GM04503 (cell line): ENCODE measurements around the gene ATP5MC3.

ENCODE experiments used
- DNase-seq: peaks from one replicate; pipeline ENCODE4 v3.0.0-alpha.2; 2012; ENCODE audit warnings: low read depth

Gene ATP5MC3

GRCh38 chr2:175167792-175168563 lies 13.5 kb downstream of the ATP5MC3 start, which contains the start of gene ATF2:
Gene ATF2, minus strand, starts transcription at chr2:175168203. Its CDS starts 31,760 bp downstream, at chr2:175136443.
- DNase-seq = peak; percentile 98

DNA sequence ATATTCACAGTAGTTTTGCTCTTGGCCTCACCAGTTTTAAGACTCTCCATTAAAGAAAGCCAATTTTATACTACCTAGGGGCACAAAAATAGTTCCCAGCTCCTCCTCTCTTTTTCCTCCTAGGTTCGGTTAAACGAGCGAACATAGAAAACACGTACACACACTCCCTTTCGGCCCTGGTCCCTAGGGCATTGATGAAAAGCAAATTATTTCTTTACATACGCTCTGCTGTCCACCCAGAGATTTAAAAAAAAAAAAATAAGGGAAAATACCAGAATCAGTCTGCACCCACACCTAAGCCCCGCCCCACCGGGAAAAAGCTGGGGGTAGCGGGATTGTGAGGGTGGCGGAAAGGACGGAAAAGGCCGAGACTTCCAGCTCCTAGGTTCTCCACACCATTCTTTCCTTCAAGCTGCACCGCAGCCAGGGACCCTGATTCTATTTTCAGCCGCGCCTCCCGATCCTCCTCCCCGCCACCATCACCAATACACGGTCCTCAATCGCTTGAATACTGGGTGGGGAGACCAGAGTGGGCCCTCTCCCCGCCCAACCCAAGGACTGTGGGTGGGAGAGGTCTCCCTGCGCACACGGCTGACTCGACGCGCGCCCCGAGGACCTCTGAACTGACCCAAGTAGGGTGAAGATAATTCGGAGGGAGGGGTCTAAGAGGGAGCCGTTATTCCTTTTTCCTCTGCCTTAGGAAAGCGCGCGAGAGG lies 14.3 kb downstream of the ATP5MC3 start:
- DNase-seq = peak; percentile 11

DNA sequence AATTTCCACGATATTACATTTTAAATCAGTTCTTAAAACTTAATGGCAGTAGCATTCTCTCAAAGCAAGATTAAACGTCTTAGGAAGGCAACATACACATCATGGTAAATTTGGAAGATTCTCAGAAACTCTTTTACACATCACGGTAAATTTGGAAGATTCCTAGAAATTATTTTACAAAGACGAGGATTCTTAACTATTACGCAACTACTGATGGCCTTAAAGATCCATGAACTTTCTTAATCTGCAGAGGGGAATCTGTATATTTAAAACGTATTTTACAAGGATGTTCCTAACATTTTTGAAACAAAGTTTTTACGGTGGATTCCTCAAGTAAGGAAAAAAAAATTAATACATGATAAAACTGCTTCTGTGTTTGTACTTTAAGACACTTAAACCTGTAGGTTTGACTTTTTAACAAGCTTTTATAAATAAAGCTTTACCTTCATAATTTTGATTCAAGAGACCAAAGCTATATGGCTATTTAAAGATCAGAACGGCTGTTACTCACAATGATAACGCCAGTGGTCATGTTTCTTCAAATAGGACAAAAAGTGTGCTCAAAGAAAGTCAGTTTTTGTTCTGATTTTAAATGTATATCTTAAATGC lies 15.2 kb downstream of the ATP5MC3 start:
- DNase-seq = no peak

DNA sequence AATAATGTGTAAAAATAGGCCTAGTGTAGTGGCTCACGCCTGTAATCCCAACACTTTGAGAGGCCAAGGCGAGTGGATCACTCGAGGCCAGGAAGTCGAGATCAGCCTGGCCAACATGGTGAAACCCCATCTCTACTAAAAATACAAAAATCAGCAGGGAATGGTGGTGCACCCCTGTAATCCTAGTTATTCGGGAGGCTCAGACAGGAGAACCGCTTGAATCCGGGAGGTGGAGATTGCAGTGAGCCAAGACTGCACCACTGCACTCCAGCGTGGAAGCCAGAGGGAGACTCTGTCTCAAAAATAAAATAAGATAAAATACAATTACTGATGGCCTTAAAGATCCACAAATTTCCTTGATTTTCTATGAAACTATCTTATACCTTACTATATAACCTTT lies 17.3 kb downstream of the ATP5MC3 start:
- no peak for DNase-seq

- no peak for DNase-seq
Measured at GRCh38 chr2:175158894-175159293, 22.6 kb downstream of the ATP5MC3 start.

- DNase-seq = no peak
Measured at GRCh38 chr2:175156534-175156933, 25.0 kb downstream of the ATP5MC3 start.

DNA sequence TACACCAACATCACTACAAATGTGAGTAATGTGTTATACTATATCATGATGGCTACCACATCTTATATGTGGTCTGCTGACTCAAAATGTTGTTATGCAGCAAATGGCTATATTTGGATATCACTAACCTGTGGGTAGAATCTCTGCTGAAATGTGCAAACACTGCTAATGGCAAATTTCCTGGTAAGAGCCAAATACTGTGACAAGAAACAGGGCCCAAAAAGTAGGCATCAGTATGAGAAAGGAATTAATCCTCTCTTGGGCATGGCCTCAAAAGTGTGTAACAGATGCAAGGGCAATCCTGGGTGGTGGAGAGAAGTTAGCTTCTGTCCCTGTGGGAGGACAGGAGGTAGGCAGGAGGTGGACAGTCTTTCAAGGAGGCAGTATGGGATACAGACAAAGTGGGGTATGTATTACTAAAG lies 26.8 kb downstream of the ATP5MC3 start:
- peak; percentile 44 for DNase-seq

GRCh38 chr2:175152242-175152641 lies 29.3 kb downstream of the ATP5MC3 start:
- no peak for DNase-seq

GRCh38 chr2:175151791-175152190 lies 29.7 kb downstream of the ATP5MC3 start:
- DNase-seq = no peak

DNA sequence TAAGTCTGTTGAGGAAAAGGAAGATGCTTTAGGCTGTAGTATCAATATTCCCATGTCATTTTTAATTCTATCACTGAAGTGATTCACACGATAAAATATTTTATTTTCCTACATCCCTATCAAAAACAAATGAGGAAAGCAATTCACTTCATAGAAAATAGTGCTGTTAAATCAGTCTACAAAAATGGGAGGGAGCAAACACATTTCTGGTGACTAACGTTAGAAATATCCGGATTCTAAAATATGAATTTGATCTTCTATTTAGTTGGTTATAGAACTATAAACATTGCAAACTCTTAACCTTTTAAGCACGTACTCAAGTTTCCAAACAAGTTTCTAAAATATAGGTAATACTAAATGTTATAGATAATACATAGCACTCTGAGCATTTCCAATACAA lies 34.3 kb downstream of the ATP5MC3 start:
- DNase-seq = no peak

DNA sequence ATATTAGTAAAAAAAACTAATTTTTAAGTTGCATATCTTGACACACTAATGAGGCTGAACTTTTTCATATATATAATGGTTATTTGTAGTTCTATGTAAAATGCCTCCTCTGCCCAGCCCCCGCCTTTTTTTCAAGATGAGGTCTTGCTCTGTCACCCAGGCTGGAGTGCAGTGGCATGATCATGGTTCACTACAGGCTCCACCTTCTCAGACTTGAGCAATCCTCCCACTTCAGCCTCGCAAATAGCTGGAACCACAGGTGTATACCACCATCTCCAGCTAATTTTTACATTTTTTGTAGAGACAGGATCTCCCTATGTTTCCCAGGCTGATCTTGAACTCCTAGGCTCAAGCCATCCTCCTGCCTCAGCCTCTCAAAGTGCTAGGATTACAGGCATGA lies 37.8 kb downstream of the ATP5MC3 start:
- no peak for DNase-seq

GRCh38 chr2:175143191-175143590 lies 38.3 kb downstream of the ATP5MC3 start:
- no peak for DNase-seq

- no peak for DNase-seq
Measured at GRCh38 chr2:175140332-175140731, 41.2 kb downstream of the ATP5MC3 start.

GRCh38 chr2:175137793-175138192 lies 43.7 kb downstream of the ATP5MC3 start:
- no peak for DNase-seq

DNA sequence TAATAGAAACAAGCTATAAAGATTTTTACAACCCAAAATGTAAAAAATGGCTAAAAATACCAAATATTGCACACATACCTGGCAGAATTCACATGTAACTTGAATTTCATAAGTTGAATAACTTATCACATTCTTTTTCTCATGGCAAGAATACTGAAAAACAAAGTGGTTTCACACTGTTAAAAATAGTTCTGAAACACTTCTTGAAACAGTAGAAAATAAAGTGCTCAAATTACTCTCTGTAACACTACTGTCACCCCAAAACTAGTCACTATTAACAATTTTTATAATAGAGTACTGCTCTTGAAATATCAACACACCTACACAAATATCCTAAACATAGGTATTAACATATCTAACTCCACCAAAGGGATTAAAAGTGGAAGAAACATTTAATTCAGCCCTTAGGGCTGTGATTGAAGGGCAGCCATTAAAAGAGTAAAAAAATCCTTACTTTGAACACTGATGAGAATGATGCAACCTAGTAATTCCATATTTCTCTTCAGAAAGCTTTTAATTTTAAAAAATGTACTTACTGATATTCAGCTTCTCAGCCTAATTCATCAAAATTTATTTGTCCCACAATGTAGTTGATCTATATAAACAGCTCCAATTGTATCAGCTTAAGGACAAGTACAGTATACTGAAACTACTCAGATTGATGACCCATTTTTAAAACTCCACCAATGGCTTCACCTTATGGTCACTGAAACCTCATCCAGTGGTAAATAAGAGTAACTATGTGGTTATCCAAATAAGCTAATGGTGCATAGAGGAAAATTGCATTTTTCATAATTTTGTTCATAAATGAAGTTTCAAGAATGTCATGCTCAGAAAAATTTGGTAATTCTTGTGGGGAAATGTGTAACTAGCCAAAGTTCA lies 44.9 kb downstream of the ATP5MC3 start:
- DNase-seq = no peak

DNA sequence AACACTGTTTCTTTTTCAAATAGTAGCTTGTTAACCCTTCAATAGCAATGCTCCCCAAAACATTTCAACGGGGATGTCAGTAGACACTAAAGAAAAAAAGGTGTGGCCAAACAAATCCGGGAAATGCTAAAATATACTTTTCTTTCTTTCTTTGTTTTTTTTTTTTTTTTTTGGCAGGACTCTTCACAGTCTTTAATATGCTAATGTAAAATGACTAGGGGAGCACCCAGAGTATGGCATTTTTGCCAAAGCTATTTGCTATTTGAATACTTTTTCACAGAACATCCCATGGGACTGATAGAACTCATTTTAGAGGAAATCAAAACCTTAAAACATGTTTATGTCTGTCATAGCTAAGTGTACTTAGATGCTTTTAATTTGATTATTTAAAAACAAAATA lies 45.6 kb downstream of the ATP5MC3 start:
- DNase-seq = no peak

GRCh38 chr2:175135177-175135576 lies 46.3 kb downstream of the ATP5MC3 start:
- no peak for DNase-seq

DNA sequence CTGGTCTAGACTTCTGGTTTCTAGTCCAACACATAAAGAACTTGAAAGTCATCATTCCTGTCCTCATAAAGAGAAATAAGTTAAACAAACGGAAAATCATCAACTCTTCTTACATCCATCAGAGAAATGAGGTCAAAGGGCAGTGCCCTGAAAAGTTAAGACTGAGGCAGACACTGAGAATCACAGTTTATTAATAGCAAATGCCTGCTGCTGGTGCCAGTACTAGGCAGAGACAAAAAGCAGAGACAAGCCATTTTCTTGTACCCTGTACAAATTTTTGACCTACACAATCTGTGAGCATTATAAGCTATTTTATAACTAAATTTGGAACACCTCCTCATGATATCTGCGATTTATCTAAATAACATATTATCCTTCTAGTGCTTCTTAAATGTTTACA lies 50.3 kb downstream of the ATP5MC3 start:
- DNase-seq = no peak

- DNase-seq = no peak
Measured at GRCh38 chr2:175126661-175127060, 54.8 kb downstream of the ATP5MC3 start.
